ENCODE data around the gene BICC1. TPM values are rescaled to one million over a fixed set of nuclear protein-coding genes. Genes with fewer than 3 reads are reported as not detected.

Gene BICC1
- total RNA-seq, 1 experiment from 2014 or later, result 0.57 TPM

DNA sequence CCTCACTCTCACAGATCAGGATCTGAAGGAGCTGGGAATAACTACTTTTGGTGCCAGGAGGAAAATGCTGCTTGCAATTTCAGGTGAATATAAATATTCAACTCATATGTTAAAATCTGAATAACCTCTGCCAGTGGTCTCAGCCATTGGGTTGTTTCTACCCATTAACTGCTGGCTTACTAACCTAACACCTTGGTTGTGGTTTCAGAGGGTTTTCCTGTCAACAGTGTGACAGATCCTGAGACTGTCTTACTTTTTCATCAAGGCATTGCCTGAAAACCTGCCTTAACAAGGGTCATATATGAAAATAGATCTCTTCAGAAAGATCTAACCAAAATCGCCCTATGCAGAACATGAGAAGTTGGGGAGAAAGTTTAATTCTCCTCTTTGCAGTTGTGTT lies 307.7 kb downstream of the BICC1 start:
- Histone ChIP-seq H4K91ac (ENCODE audit: insufficient read length, low read depth, low read length) (no peak overlapping the region), H4K5ac (ENCODE audit: insufficient read length, low read depth, low read length) (no peak overlapping the region), H3K9me3 (ENCODE audit: control insufficient read depth, low read depth, low read length) (no peaks in the 10 kb centered on the region), H4K8ac (replicated peaks; ENCODE audit: insufficient read length, low read depth, low read length) (no peak overlapping the region), H2BK5ac (ENCODE audit: insufficient read length, low read length) (no peak overlapping the region), H3K18ac (ENCODE audit: insufficient read length, low read depth, low read length) (no peak overlapping the region), H3K4ac (ENCODE audit: low read depth, low read length) (no peak overlapping the region), H2AK5ac (ENCODE audit: insufficient read length, low read length) (no peak overlapping the region), H3K79me1 (ENCODE audit: insufficient read depth, low read depth, low read length, poor library complexity, severe bottlenecking) (no peaks in the 10 kb centered on the region), H3K23me2 (ENCODE audit: insufficient read length, low read depth, low read length, poor library complexity, severe bottlenecking) (no peaks in the 10 kb centered on the region), H2BK12ac (ENCODE audit: insufficient read length, low read depth, low read length) (no peak overlapping the region), H3K4me1 (ENCODE audit: insufficient read depth, low read length) (no peaks in the 10 kb centered on the region), H2BK120ac (ENCODE audit: low read depth, low read length, poor library complexity, severe bottlenecking) (no peak overlapping the region), H3K79me2 (ENCODE audit: insufficient read depth, low read length) (no peaks in the 10 kb centered on the region), H2BK20ac (ENCODE audit: low read depth, low read length, poor library complexity, severe bottlenecking) (no peak overlapping the region), H3K27me3 (ENCODE audit: insufficient read depth, low read length) (no peaks in the 10 kb centered on the region), H3K9ac (ENCODE audit: extremely low read depth, insufficient read length, low read length) (no peak overlapping the region), H3T11ph (ENCODE audit: low read length) (no peak overlapping the region), H3K56ac (ENCODE audit: insufficient read length, low read depth, low read length) (no peak overlapping the region), H3K4me2 (ENCODE audit: insufficient read depth, insufficient read length, low read length) (no peak overlapping the region), H2BK15ac (ENCODE audit: low read depth, low read length) (no peak overlapping the region), H3K14ac (ENCODE audit: insufficient read depth, low read length) (no peak overlapping the region), H3K23ac (ENCODE audit: insufficient read length, low read depth, low read length) (no peak overlapping the region), H4K20me1 (ENCODE audit: control insufficient read depth, insufficient read depth, insufficient read length) (no peaks in the 10 kb centered on the region), H2AFZ (ENCODE audit: low read length) (no peak overlapping the region), H3K27ac (ENCODE audit: insufficient read length, low read depth, low read length) (no peak overlapping the region)
- no CpG with 5 or more reads among the region's 1 CpG for WGBS (ENCODE audit: extremely low coverage, insufficient read length, low lambda C conversion rate)
- no peaks in the 10 kb centered on the region for H3K36me3 Mint-ChIP-seq (ENCODE audit: insufficient read depth in 1 of 3, low read depth in 3 of 3)
- DNase-seq, result no peak
- H3K4me1 Mint-ChIP-seq, result no peaks in the 10 kb centered on the region
- H3K9me3 Mint-ChIP-seq, result no peaks in the 10 kb centered on the region
- no peaks in the 10 kb centered on the region for H3K27me3 Mint-ChIP-seq (ENCODE audit: low read depth)
- no peak overlapping the region for H3K27ac Mint-ChIP-seq
- TF ChIP-seq, protein P1, sequence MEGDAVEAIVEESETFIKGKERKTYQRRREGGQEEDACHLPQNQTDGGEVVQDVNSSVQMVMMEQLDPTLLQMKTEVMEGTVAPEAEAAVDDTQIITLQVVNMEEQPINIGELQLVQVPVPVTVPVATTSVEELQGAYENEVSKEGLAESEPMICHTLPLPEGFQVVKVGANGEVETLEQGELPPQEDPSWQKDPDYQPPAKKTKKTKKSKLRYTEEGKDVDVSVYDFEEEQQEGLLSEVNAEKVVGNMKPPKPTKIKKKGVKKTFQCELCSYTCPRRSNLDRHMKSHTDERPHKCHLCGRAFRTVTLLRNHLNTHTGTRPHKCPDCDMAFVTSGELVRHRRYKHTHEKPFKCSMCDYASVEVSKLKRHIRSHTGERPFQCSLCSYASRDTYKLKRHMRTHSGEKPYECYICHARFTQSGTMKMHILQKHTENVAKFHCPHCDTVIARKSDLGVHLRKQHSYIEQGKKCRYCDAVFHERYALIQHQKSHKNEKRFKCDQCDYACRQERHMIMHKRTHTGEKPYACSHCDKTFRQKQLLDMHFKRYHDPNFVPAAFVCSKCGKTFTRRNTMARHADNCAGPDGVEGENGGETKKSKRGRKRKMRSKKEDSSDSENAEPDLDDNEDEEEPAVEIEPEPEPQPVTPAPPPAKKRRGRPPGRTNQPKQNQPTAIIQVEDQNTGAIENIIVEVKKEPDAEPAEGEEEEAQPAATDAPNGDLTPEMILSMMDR (conservative IDR thresholded peaks at IDR 0.05), result no peak
- H3K4me3 Mint-ChIP-seq, result no peak overlapping the region

Measured in H9 (cell line).